Kidney (tissue), 14 donors: ENCODE measurements around the gene DPH3. TPM values are rescaled to one million over a fixed set of nuclear protein-coding genes. Genes with fewer than 3 reads are reported as not detected.

Experiments
- DNase-seq, 5 donors: peaks; one replicate each; pipeline ENCODE4 v3.0.0-alpha.2; 2013 to 2020
- FAIRE-seq: peaks from 2 replicates; lab custom pipeline; 2012; peaks lifted over from hg19 to GRCh38; lab: Jason Lieb, UNC
- H3K27ac ChIP-seq, 2 donors: one replicate each; pipeline ENCODE4 v1.7.0; 2013; ENCODE audit warnings: low read depth in 2 of 2, low read length in 2 of 2, inconsistent platforms in 1 of 2
- H3K27me3 ChIP-seq: one replicate; pipeline ENCODE4 v1.7.1; 2013; ENCODE audit warnings: low read length, inconsistent platforms; ENCODE audit not compliant: control insufficient read depth, insufficient read depth
- H3K36me3 ChIP-seq, 3 donors: one replicate each; pipeline versions ENCODE4 v1.7.0 to v1.7.1; 2013; ENCODE audit warnings: low read length in 3 of 3, control low read depth in 1 of 3, inconsistent platforms in 1 of 3; ENCODE audit not compliant: insufficient read depth in 3 of 3, control insufficient read depth in 2 of 3
- H3K4me1 ChIP-seq, 3 donors: one replicate each; pipeline versions ENCODE4 v1.7.0 to v1.7.1; 2013; ENCODE audit warnings: low read length in 3 of 3, inconsistent platforms in 1 of 3, low read depth in 1 of 3; ENCODE audit not compliant: control insufficient read depth in 2 of 3, insufficient read depth in 2 of 3
- H3K4me3 ChIP-seq, 3 donors: one replicate each; pipeline versions ENCODE4 v1.7.0 to v1.8.1; 2013; ENCODE audit warnings: low read length in 3 of 3, control low read depth in 1 of 3, inconsistent platforms in 1 of 3
- H3K9ac ChIP-seq, 3 donors: one replicate each; pipeline versions ENCODE4 v1.7.0 to v1.7.1; 2013; ENCODE audit warnings: low read length in 3 of 3, control low read depth in 1 of 3, inconsistent platforms in 1 of 3
- H3K9me3 ChIP-seq, 3 donors: one replicate each; pipeline versions ENCODE4 v1.7.0 to v1.7.1; 2013; ENCODE audit warnings: low read length in 3 of 3, control low read depth in 1 of 3, inconsistent platforms in 1 of 3; ENCODE audit not compliant: control insufficient read depth in 2 of 3, insufficient read depth in 1 of 3
- intact Hi-C: fragments of 100-400 bp; cut with DNase I; formaldehyde crosslinking; loops from one replicate; pipeline ENCODE4 v1.11.1; 2022
- polyA plus RNA-seq: library from polyadenylated mRNA; stranded (reverse); fragments of 350-450 nt; fragmentation: Illumina TruSeq; extraction: RNeasy Lipid Tissue Mini Kit (QIAGEN cat#74804); gene quantifications from one replicate; pipeline ENCODE4 v1.2.3, GENCODE V29; 2014; ENCODE audit warnings: low read depth, low replicate concordance; ENCODE audit not compliant: insufficient read depth
- total RNA-seq: library from RNA; stranded (reverse); fragmentation: NEBNext Ultra II Directional; extraction: Animal tissue kit (Norgen Biotek cat#: 25700); gene quantifications from one replicate; pipeline ENCODE4 v1.2.1, GENCODE V29; 2021
- TF ChIP-seq, protein P1 (sequence below): IDR thresholded peaks from 3 replicates; pipeline ENCODE4 v1.5.1; 2012; ENCODE audit warnings: mild to moderate bottlenecking, moderate library complexity, borderline replicate concordance; ENCODE audit not compliant: insufficient read depth; ENCODE audit errors: extremely low read depth
- donor health status: control.
- donor health status: control.
- donor health status: control.
- donor health status: control.
- donor health status: control.
- donor health status: DM: yes; HTN: yes; CAD: no.
- donor health status: Normal renal cell carcinoma (clear cell type).

The DPH3 gene
- total and polyA plus RNA-seq, 2 donors from 2014 or later = 16.3 to 19.3 TPM

DNA sequence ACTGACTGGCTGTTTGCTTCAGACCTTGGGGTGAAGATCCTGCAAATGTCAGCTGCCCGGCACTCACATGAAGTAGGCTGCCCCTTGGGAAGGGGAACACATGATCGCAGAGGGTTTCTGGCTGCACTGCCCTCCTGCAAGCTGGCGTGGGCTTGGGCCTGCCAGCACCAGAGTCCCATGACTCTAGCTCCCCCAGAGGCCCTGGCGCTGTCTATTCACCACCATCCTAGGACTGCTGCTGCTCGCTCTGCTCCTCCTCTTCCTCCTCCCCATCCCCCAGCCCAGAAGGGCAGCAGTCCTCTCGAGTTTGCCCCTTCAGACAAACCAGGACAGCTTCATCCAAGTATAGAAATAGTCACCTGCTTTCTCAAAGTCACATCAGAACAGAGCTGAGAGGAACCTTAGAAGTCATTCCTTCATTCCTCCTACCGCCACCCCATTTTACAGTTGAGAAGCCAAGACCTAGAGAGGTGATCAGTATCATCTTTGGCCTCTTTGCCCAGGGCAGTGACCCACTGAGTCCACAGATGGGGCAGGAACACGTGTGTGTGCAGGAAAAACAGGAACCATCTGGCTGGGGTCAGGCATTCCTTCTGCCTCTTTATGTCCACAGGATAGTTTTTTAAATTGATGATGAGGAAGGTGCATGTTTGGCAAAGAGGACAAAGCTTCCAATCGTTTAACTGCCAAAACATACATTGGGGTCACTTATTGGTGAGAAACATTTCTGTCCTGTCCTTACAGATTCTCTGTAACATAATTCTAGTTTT is 13.2 kb downstream of the DPH3 start:
- Histone ChIP-seq H3K9me3 (no peaks in the 10 kb centered on the region), H3K27ac (no peak overlapping the region), H3K36me3 (no peaks in the 10 kb centered on the region), H3K9ac (no peak overlapping the region), H3K27me3 (no peaks in the 10 kb centered on the region), H3K4me1 (peaks cover 0 to 4% (median 0%) of the 10 kb centered on the region in 3 donors), H3K4me3 (no peak overlapping the region)
- DNase-seq (no peak), FAIRE-seq (no peak)
- intact Hi-C loops = no loop called here
- TF ChIP-seq, protein P1, sequence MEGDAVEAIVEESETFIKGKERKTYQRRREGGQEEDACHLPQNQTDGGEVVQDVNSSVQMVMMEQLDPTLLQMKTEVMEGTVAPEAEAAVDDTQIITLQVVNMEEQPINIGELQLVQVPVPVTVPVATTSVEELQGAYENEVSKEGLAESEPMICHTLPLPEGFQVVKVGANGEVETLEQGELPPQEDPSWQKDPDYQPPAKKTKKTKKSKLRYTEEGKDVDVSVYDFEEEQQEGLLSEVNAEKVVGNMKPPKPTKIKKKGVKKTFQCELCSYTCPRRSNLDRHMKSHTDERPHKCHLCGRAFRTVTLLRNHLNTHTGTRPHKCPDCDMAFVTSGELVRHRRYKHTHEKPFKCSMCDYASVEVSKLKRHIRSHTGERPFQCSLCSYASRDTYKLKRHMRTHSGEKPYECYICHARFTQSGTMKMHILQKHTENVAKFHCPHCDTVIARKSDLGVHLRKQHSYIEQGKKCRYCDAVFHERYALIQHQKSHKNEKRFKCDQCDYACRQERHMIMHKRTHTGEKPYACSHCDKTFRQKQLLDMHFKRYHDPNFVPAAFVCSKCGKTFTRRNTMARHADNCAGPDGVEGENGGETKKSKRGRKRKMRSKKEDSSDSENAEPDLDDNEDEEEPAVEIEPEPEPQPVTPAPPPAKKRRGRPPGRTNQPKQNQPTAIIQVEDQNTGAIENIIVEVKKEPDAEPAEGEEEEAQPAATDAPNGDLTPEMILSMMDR = no peak

DNA sequence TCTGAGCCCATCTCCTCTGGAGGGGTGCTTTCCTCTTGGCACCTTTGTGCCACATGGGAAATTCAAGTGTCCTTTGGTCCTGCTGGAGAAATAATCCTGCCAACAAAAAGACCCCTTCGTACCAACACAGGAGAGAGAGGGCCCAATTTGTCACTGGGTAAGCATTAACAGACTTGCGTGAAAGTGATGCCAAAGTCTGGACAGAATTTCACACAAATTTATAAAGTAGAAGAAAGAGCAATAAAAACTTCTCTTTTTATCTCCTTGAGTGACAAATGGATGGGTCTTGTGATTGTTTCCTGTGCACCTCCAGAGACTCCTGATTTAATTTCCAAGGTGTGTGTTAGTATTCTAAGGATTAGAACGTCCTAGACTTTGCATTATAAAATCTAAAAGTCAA is 14.9 kb downstream of the DPH3 start:
- no peak overlapping the region for H3K27ac ChIP-seq
- no peak for DNase-seq
- no peak for FAIRE-seq
- no peaks in the 10 kb centered on the region for H3K27me3 ChIP-seq
- no peaks in the 10 kb centered on the region for H3K36me3 ChIP-seq
- intact Hi-C loops = loop anchor here (10.0 kb wide), 2 partner anchors 205 to 435 kb away; no protein-coding TSS in a partner anchor
- no peak overlapping the region for H3K9ac ChIP-seq
- TF ChIP-seq, protein P1 = no peak
- peaks cover 0 to 4% (median 0%) of the 10 kb centered on the region in 3 donors for H3K4me1 ChIP-seq
- H3K9me3 ChIP-seq = no peaks in the 10 kb centered on the region
- no peak overlapping the region for H3K4me3 ChIP-seq

DNA sequence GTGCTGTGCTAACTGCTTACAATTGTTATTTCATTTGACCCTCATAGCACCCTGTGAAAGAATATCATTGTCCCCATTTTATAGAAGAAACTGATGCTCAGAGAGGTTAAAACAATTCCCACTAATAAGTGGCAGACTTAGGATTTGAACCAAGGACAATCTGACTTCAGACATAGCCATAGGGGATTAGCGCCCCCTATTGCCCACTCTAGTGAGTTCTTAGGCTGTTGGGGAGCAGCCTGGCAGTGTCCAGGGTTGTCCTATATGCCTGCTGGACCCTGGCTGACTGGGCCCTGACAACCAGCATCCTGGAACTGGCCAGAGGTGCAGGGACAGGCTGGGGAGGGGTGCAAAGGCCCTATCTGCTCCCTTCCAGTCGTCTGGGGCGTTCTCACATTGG is 15.4 kb downstream of the DPH3 start:
- Histone ChIP-seq H3K36me3 (no peaks in the 10 kb centered on the region), H3K4me1 (peaks cover 0 to 4% (median 0%) of the 10 kb centered on the region in 3 donors), H3K4me3 (no peak overlapping the region), H3K27ac (no peak overlapping the region), H3K9ac (no peak overlapping the region), H3K27me3 (no peaks in the 10 kb centered on the region), H3K9me3 (no peaks in the 10 kb centered on the region)
- intact Hi-C loops = loop anchor here (10.0 kb wide), 2 partner anchors 205 to 435 kb away; no protein-coding TSS in a partner anchor
- DNase-seq (peak in 1 of 5 donors; percentile 19), FAIRE-seq (no peak)
- TF ChIP-seq, protein P1 = no peak
